GM12865 (cell line): ENCODE results near the gene FADS1.

Experiments used
- DNase-seq: peaks from one replicate; pipeline ENCODE4 v3.0.0; 2010; ENCODE audit warnings: low read depth
- H3K4me3 ChIP-seq: 2 replicates; pipeline ENCODE4 v1.5.1; 2011; ENCODE audit warnings: mild to moderate bottlenecking, low read depth, low read length, control low read depth
- CTCF ChIP-seq: IDR thresholded peaks from 2 replicates; pipeline ENCODE4 v1.5.1; 2011; ENCODE audit warnings: low read length, control low read depth, low read depth, inconsistent platforms; ENCODE audit not compliant: insufficient read depth; ENCODE audit errors: missing control alignments

The FADS1 gene

GRCh38 chr11:61784506-61784805 lies 32.3 kb downstream of the FADS1 start:
- TF ChIP-seq CTCF: no peak
- DNase-seq: no peak
- H3K4me3 ChIP-seq: no peak overlapping the region

GRCh38 chr11:61783717-61784505 lies 32.9 kb downstream of the FADS1 start:
- no peak for TF ChIP-seq CTCF
- no peak overlapping the region for H3K4me3 ChIP-seq
- no peak for DNase-seq

GRCh38 chr11:61782841-61783240 lies 34.0 kb downstream of the FADS1 start:
- TF ChIP-seq CTCF: no peak
- H3K4me3 ChIP-seq: no peak overlapping the region
- no peak for DNase-seq

GRCh38 chr11:61782299-61782698 lies 34.5 kb downstream of the FADS1 start:
- no peak for TF ChIP-seq CTCF
- DNase-seq: no peak
- no peak overlapping the region for H3K4me3 ChIP-seq

GRCh38 chr11:61781585-61781984 lies 35.2 kb downstream of the FADS1 start:
- no peak for DNase-seq
- TF ChIP-seq CTCF: no peak
- no peak overlapping the region for H3K4me3 ChIP-seq

GRCh38 chr11:61780581-61781162 lies 36.1 kb downstream of the FADS1 start:
- no peak for TF ChIP-seq CTCF
- H3K4me3 ChIP-seq: no peak overlapping the region
- DNase-seq: no peak
